HG03521 (cell line): ENCODE measurements around the gene AP3D1.

Source experiments
- ATAC-seq: cut with Tn5 transposase; IDR thresholded peaks from one replicate; pipeline ENCODE4 v1.9.1; 2021; ENCODE audit warnings: mild to moderate bottlenecking, moderate library complexity; ENCODE audit not compliant: unreplicated experiment

The AP3D1 gene

DNA sequence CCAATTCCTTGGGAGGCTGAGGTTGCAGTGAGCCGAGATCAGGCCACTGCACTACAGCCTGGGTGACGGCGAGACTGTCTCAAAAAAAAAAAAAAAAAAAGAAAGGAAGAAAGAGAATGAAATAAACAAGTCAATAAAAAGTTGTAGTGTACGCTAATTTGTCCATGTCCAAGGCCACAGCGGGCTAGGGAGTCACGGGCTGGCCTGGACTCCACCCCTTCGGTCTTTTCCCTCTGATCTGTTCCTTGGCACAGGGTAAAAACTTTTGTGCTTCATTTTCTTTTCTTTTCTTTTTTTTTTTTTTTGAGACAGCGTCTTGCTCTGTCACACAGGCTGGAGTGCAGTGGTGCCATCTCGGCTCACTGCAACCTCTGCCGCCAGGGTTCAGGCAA lies 80.9 kb downstream of the AP3D1 start:
- no peak for ATAC-seq

GRCh38 chr19:2064788-2065524 lies 86.4 kb downstream of the AP3D1 start:
- ATAC-seq = no peak

- no peak for ATAC-seq
These were observed 87.0 kb downstream of the AP3D1 start for GRCh38 chr19:2064395-2064787.

GRCh38 chr19:2063824-2064223 lies 87.5 kb downstream of the AP3D1 start:
- no peak for ATAC-seq

- ATAC-seq = no peak
These were observed 88.6 kb downstream of the AP3D1 start for GRCh38 chr19:2062770-2063169.

DNA sequence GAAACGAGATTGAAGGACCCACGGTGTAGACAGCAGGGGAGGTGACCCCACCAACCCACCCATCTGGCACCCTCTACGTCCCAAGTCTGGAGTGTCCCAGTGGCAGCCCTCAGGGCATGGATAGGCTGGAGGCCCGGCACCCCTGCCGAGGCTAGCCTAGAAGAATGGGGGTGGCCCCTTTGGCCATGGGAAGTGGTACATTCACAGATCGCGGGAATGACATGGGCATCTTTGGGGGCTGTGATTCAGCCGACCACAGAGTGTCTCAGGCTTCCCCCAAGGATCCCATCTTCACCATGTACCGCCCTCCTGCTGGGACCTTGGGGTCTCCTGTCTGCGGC lies 89.0 kb downstream of the AP3D1 start:
- no peak for ATAC-seq

- ATAC-seq = peak; percentile 79
These were observed 89.6 kb downstream of the AP3D1 start for GRCh38 chr19:2061495-2062388.

DNA sequence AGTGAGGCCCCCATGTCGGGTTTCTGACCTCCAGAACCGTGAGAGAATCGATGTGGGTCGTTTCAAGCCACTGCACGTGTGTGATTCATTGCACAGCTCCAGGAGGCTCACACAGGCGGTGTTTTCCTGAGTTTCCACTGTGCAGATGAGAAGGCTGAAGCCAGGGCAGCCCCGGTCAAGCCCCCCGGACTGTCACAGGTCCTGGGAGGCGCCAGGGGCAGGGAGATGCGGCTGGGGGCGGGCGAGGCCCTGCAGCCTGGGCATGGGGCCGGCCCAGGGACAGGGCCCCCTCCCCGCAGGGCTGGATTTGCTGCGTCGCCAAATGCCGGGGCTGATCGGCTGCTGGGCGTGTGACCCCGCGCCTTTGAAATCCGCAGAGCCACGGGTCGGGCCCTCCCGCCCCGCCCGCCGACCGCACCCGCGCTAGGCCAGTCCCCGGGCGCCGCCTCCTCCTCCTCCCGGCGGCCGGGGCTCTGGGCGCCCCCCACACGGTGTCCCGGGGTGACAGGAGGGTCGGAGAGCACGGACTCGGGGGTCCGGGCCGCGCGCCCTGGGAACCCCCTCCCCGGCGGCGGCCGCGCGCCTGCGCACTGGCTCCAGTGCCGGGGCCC lies 90.4 kb downstream of the AP3D1 start:
- peak; percentile 17 for ATAC-seq

DNA sequence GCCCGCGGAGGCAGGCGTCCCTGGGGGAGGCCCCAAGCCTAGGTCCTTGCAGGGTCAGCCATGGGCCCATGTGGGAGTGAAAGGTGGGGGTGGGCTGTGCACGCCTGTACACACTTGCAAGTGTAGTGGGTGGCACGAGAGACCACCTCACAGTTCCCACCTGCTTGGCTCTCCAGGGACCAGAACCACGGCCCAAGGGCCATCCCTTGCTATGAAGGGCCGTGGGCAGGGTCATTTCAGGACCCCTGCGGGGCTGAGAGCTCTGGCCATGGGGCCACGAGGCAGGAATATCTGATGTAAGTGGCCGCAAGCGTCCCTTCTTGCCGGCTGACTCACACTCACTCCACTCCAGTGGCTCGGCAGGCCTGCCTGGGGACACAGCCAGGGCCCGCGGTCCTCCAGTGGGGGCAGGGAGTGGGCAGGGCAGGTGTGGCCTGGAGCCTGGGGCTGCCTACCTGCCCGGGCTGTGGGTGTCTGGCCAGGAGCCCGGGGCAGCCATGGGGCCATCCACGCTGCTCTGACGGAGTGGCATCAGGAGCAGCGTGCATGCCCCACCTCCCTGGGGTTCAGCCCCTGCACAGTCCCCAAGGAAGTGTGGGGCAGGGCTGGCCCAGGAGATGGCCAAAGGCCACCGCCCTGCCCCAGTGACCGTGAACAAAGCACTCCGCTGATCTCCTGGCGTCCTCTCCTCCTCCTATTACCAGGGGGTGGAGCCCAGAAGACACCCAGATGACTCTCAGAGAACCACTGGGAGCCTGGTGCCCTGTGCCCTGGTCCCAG lies 91.8 kb downstream of the AP3D1 start:
- no peak for ATAC-seq

DNA sequence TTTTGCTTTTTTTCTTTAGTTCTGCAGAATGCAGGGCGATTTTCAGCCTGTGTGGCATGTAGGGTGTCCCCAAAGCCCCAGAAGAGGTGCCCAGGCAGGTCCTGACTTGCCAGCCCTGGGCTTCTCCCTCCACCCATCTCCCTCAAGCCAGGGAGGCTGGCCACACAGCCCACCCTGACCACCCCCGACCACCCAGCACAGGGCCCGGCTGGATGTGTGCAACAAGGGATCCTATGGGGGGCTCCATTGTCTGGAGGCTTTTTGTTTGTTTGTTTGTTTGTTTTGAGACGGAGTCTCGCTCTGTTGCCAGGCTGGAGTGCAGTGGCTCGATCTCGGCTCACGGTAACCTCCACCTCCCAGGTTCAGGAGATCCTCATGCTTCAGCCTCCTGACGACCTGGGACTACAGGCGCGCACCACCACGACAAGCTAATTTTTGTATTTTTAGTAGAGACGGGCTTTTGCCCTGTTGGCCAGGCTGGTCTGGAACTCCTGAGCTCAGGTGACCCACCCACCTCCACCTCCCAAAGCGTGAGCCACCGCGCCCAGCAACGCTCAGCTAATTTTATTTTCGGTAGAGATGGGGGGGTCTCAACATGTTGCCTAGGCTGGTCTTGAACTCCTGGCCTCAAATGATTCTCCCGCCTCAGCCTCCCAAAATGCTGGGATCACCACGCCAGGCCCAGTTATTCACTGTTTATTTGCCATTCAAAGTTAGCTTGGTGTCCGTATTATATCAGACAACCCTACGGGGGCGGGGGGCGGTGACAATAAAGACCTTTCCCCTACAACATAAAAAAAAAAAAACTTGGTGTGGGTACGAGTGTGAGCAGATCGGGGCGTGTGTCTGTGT lies 92.6 kb downstream of the AP3D1 start:
- no peak for ATAC-seq

- no peak for ATAC-seq
These were observed 93.6 kb downstream of the AP3D1 start for GRCh38 chr19:2057484-2058469.

- ATAC-seq = no peak
These were observed 94.6 kb downstream of the AP3D1 start for GRCh38 chr19:2056837-2057192.

DNA sequence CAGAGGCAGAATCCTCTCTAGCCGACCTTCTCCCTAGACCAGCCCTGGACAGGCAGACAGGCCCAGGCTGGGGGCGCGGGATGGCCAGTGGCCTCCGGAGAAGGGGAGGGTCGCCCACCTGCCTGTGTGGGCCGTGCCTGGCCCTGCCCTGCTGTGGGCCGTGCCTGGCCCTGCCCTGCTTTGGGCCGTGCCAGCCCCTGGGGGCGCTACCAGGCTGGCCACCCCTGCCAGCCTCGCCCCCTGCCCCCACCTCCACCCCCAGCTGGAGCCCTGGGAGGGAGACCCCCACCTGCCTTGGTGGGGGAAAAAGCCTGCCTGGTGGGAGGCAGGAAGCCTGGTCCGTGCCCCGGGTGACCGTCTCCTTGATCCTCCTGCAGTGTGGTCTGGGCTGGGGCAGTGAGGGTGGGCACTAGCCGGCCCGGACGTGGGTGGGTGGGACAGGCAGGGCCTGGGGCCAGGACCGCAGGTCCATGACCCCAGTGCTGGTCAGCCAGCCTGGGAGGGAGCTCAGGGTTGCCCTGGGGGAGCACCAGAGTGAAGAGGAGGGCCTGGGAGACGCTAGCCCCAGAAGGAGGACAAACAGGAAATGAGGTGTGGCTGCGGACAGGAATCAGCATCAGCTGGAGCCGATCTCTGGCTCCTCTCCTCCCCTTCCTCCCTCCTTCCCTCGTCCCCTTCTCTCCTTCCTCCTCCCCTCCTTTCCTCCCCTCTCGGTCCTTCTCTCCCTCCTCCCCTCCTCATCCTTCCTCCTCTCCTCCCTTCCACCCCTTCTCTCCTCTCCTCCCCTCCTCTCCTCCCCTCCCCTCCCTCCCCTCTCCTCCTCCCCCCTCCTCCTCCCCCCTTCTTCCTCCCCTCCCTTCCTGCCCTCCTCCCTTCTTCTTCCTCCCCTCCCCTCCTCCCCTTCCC lies 95.2 kb downstream of the AP3D1 start:
- no peak for ATAC-seq

- ATAC-seq = no peak
These were observed 96.6 kb downstream of the AP3D1 start for GRCh38 chr19:2054763-2055162.

- ATAC-seq = no peak
These were observed 97.6 kb downstream of the AP3D1 start for GRCh38 chr19:2053601-2054389.

- ATAC-seq = no peak
These were observed 99.3 kb downstream of the AP3D1 start for GRCh38 chr19:2051773-2052704.
